HuH-7.5 (cell line): Measurements from ENCODE around the gene SPOCK1.
A peak's percentile ranks its signal among the peaks of the same experiment; 100 is the strongest.
"Not testable (repeated sequence)": the region's sequence is repeated elsewhere in the genome, so short reads cannot be mapped to it uniquely, and the experiment has no call there.

Experiments used
- DNase-seq: peaks from one replicate; pipeline ENCODE4 v3.0.0; 2011; ENCODE audit warnings: low spot score

Gene SPOCK1

GRCh38 chr5:137498736-137499505 lies at the start of gene SPOCK1:
Gene SPOCK1 (minus strand): TSS chr5:137499326.
- peak; percentile 90 for DNase-seq

DNA sequence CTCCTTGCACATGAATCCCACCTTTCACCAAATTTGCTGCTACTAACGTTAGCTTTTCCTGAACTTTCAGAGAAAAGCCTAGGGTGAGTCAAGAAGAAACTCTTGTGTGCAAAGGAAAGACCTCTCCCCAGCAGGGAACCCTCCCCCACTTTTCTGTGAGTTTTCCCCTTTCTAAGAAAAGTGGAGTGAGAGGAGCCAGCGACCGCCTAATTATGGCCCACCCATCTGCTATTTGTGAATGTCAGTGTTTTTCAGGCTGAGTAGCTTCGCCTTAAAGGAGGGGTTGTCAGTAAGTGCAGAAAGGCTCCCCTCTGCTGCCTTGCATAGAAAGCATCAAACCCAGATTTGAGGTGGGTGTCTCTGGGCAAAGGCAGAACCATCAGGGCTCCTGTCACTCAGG lies 46.8 kb upstream of the SPOCK1 start:
- no peak for DNase-seq

DNA sequence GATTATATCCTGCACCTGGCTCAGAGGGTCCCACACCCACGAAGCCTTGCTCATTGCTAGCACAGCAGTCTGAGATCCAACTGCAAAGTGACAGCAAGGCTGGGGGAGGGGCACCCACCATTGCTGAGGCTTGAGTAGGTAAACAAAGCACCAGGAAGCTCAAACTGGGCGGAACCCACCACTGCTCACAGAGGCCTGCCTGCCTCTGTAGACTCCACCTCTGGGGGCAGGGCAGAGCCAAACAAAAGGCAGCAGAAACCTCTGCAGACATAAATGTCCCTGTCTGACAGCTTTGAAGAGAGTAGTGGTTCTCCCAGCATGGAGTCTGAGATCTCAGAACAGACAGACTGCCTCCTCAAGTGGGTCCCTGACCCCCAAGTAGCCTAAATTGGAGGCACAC lies 36.3 kb upstream of the SPOCK1 start:
- not testable (repeated sequence) for DNase-seq

GRCh38 chr5:137533963-137534362 lies 34.8 kb upstream of the SPOCK1 start:
- no peak for DNase-seq

GRCh38 chr5:137531266-137531665 lies 32.1 kb upstream of the SPOCK1 start:
- DNase-seq, result no peak

DNA sequence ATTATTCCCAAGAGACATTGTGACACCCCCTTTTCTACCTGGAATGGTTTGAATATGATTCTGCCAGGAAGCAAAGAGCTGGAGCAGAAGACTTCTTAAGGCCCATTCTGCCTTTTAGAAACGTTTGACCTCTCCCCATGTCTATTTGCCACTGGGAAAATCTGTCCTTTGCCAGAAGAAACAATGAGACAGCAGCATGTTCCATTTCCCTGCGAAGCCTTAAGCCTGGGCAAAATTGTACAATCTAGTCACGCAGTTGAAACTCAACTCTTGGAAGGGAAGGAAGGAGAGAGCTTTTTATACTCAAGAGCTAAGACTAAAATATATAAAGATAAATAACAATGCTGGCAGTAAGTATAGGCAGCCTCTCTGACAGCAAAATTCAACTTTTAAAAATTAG lies 22.1 kb upstream of the SPOCK1 start:
- no peak for DNase-seq

- DNase-seq, result no peak
Measured at GRCh38 chr5:137516961-137517360, 17.8 kb upstream of the SPOCK1 start.

GRCh38 chr5:137516251-137516797 lies 17.2 kb upstream of the SPOCK1 start:
- DNase-seq, result no peak

- DNase-seq, result no peak
Measured at GRCh38 chr5:137515238-137515637, 16.1 kb upstream of the SPOCK1 start.

DNA sequence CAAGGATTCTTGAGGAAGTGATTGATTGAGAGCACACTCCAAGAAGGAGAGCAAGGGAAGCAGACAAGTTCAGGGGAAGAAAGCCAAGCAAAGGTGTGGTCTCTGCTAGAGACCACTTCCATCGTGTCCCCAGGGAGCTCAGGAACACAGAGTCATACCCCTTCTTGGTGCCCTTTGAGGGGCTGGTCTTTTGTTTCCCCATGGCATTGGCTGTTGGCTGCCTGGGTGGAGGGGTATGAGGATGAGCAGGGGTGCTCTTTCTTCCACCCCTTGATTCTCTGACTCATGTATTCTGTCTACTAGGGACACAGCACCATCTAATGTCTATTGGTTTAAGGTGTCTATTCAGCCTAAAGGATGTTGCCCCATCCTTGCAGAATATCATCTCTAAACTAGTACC lies 11.5 kb upstream of the SPOCK1 start:
- no peak for DNase-seq

DNA sequence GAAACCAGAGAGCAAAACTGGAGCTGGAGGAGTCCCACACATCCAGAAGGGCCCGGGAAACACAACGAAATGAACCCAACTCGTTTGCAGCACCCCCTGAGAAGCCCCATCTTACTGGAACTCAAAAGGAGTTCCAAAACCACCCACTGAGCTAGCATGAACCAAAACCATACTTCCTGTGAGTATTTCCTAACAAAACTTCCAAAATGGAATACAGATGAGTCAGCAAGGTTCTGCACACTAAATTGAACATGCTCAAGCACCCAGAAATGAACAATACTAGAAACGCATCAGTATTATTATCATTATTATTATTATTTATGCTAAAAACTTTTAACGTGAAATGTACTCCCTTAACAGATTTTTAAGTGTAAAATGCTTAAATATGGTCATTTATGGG lies 8.0 kb upstream of the SPOCK1 start:
- no peak for DNase-seq

GRCh38 chr5:137506296-137506695 lies 7.2 kb upstream of the SPOCK1 start:
- DNase-seq, result no peak

DNA sequence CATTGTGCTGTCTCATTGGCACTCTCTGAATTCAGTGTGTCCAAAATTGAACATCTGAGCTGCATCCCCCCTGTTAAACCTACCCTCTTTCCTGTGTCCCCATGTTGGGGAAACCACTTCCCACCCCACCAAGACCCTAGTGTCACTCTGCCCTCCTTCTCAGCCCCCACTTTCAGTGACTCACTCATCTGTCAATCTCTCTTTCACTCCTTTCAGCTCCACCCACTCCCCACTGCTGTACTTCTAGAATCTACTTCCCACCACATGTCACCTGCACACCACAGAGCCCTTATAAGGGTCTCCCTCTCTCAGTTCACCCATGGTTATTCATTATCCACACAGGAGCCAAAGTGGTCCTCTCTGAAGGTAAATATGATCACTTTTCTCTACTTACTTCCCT lies 5.8 kb upstream of the SPOCK1 start:
- no peak for DNase-seq

DNA sequence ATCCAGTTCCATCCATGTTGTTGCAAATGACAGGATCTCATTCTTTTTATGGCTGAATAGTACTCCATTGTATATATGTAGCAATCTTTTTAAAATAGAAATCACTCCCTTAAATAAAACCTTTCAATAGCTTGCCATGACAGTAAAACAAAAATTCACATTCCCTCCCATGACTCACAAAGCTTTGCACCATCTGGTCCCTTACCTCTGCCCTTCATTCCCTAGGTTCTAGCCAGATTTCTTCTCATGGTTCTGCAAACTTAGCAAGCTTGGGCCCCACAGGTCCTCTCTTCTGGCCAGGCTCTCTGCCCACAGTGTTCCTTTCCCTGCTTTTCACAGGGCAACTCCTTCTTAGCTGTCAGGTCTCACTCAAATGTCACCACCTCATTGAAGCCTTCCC lies 4.3 kb upstream of the SPOCK1 start:
- DNase-seq, result no peak

GRCh38 chr5:137502632-137503031 lies 3.5 kb upstream of the SPOCK1 start:
- DNase-seq, result no peak

- no peak for DNase-seq
Measured at GRCh38 chr5:137501846-137502406, 2.8 kb upstream of the SPOCK1 start.

DNA sequence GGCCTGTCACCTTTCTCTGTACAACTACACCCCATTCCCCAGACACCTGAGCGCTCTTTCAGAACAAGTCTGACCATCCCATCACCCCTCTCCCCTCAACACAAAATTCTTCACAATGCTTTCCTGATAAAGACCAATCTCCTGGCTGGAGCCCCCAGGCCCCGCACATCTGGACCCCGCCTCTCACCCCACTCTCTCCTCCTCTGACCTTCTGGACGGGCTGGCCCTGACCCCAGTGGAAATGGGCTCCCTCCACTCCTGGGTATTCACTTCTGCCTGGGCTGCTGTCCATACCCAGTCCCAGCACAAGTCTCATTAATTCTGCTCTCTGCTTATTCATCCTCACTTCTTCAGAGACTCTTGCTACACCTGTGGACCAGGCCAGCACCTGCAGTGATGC lies 2.1 kb upstream of the SPOCK1 start:
- DNase-seq, result no peak

DNA sequence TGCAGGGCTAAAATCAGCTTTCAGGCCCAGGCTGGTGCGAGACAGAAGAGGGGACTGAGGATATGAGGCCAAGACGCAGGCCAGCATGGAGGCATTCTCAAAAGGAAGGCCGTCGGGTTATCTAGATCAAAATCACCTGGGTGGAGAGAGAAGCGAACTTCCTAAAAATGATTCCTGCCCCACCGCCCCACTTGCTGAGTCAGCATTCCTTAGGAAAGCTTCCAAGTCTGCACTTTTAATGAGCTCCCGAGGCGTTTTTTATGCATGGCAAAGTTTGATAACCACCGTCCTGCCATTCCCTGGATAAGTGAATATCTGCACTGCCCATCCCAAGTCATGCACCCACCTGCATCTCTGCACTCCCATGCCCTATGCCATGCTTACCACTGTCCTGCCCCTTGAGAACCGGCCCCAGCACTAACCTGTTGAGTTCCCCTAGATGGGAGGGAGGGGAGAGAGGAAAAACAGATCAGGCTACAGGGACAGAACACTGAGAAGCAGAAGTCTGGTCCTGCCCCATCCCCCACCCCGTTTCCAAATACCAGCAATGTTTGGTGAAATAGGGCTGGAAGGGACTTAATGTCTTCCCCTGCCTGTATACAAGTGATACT lies 1.6 kb upstream of the SPOCK1 start:
- no peak for DNase-seq

- not testable (repeated sequence) for DNase-seq
Measured at GRCh38 chr5:137499506-137499847, 351 bp upstream of the SPOCK1 start.

- DNase-seq, result no peak
Measured at GRCh38 chr5:137498301-137498735, 808 bp downstream of the SPOCK1 start.

- no peak for DNase-seq
Measured at GRCh38 chr5:137497396-137498290, 1.5 kb downstream of the SPOCK1 start.

DNA sequence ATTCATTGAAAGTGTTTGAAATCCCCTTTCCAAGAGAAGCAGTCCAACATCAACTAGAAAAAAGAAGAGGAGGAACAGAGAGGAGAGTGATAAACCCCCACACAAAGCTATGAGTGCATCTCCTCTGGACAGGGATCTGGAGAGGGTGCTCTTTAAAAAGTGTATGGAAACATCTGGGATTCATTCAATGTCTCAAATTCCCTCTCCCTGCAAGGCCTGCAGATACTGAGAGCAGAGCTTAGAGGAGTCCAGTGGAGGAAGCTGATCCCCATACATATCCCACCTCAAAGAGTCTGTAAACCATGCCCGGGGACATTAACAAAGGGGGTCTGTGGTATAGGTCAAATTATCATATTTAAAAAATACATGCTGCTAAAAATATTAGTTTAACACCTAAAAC lies 2.2 kb downstream of the SPOCK1 start:
- no peak for DNase-seq
